ENCODE results near the gene CCDC12.

The CCDC12 gene

GRCh38 chr3:46922871-46923558 is 53.5 kb downstream of the CCDC12 start:
- no peak for DNase-seq (ENCODE audit: extremely low read depth, low read depth)
- TF ChIP-seq CTCF (IDR thresholded peaks at IDR 0.05; ENCODE audit: low read depth, low read length, missing control alignments), result no peak
- no peak overlapping the region for H3K4me3 ChIP-seq (replicated peaks; ENCODE audit: low read depth, low read length)

GRCh38 chr3:46922426-46922825 is 54.1 kb downstream of the CCDC12 start:
- TF ChIP-seq CTCF (IDR thresholded peaks at IDR 0.05; ENCODE audit: low read depth, low read length, missing control alignments), result no peak
- DNase-seq (ENCODE audit: extremely low read depth, low read depth), result no peak
- H3K4me3 ChIP-seq (replicated peaks; ENCODE audit: low read depth, low read length), result no peak overlapping the region

- TF ChIP-seq CTCF (IDR thresholded peaks at IDR 0.05; ENCODE audit: low read depth, low read length, missing control alignments), result no peak
- H3K4me3 ChIP-seq (replicated peaks; ENCODE audit: low read depth, low read length), result no peak overlapping the region
- no peak for DNase-seq (ENCODE audit: extremely low read depth, low read depth)
Measured at GRCh38 chr3:46921871-46922271, 54.7 kb downstream of the CCDC12 start.

GRCh38 chr3:46921041-46921440 is 55.5 kb downstream of the CCDC12 start:
- DNase-seq (ENCODE audit: extremely low read depth, low read depth), result no peak
- H3K4me3 ChIP-seq (replicated peaks; ENCODE audit: low read depth, low read length), result no peak overlapping the region
- TF ChIP-seq CTCF (IDR thresholded peaks at IDR 0.05; ENCODE audit: low read depth, low read length, missing control alignments), result no peak

GRCh38 chr3:46918634-46919033 is 57.9 kb downstream of the CCDC12 start:
- no peak for TF ChIP-seq CTCF (IDR thresholded peaks at IDR 0.05; ENCODE audit: low read depth, low read length, missing control alignments)
- DNase-seq (ENCODE audit: extremely low read depth, low read depth), result no peak
- H3K4me3 ChIP-seq (replicated peaks; ENCODE audit: low read depth, low read length), result no peak overlapping the region

GRCh38 chr3:46918202-46918601 is 58.3 kb downstream of the CCDC12 start:
- no peak for DNase-seq (ENCODE audit: extremely low read depth, low read depth)
- no peak overlapping the region for H3K4me3 ChIP-seq (replicated peaks; ENCODE audit: low read depth, low read length)
- no peak for TF ChIP-seq CTCF (IDR thresholded peaks at IDR 0.05; ENCODE audit: low read depth, low read length, missing control alignments)

- DNase-seq (ENCODE audit: extremely low read depth, low read depth), result no peak
- no peak for TF ChIP-seq CTCF (IDR thresholded peaks at IDR 0.05; ENCODE audit: low read depth, low read length, missing control alignments)
- no peak overlapping the region for H3K4me3 ChIP-seq (replicated peaks; ENCODE audit: low read depth, low read length)
Measured at GRCh38 chr3:46917257-46917656, 59.3 kb downstream of the CCDC12 start.
